HG03039 (cell line): ENCODE data around the gene WDR18.
"Not testable (repeated sequence)": the region's sequence is repeated elsewhere in the genome, so short reads cannot be mapped to it uniquely, and the experiment has no call there.

Experiments
- ATAC-seq: cut with Tn5 transposase; IDR thresholded peaks from one replicate; pipeline ENCODE4 v1.9.1; 2021; ENCODE audit warnings: mild to moderate bottlenecking, moderate library complexity; ENCODE audit not compliant: unreplicated experiment

Gene WDR18

GRCh38 chr19:950352-951066, 33.6 kb upstream of the WDR18 start:
- no peak for ATAC-seq

GRCh38 chr19:952049-952679, 32.0 kb upstream of the WDR18 start:
- ATAC-seq = no peak

GRCh38 chr19:952680-953444, 31.3 kb upstream of the WDR18 start:
- no peak for ATAC-seq

GRCh38 chr19:953445-954271, 30.5 kb upstream of the WDR18 start:
- no peak for ATAC-seq

- no peak for ATAC-seq
Measured at GRCh38 chr19:954272-954671, 29.9 kb upstream of the WDR18 start.

- no peak for ATAC-seq
Measured at GRCh38 chr19:954672-955494, 29.3 kb upstream of the WDR18 start.

- ATAC-seq = no peak
Measured at GRCh38 chr19:955803-956765, 28.1 kb upstream of the WDR18 start.

- ATAC-seq = no peak
Measured at GRCh38 chr19:956766-957440, 27.2 kb upstream of the WDR18 start.

- not testable (repeated sequence) for ATAC-seq
Measured at GRCh38 chr19:957578-957977, 26.6 kb upstream of the WDR18 start.

- no peak for ATAC-seq
Measured at GRCh38 chr19:958967-959855, 24.9 kb upstream of the WDR18 start.

GRCh38 chr19:960020-960419, 24.1 kb upstream of the WDR18 start:
- no peak for ATAC-seq

- no peak for ATAC-seq
Measured at GRCh38 chr19:960601-960938, 23.6 kb upstream of the WDR18 start.

GRCh38 chr19:961866-962620, 22.1 kb upstream of the WDR18 start:
- no peak for ATAC-seq

GRCh38 chr19:962683-963400, 21.3 kb upstream of the WDR18 start:
- no peak for ATAC-seq

- no peak for ATAC-seq
Measured at GRCh38 chr19:963486-963951, 20.6 kb upstream of the WDR18 start.

- ATAC-seq = no peak
Measured at GRCh38 chr19:964116-964520, 20.0 kb upstream of the WDR18 start.
